Caco-2 (cell line): ENCODE results near the gene LRRC9. TPM values are rescaled to one million over a fixed set of nuclear protein-coding genes. Genes with fewer than 3 reads are reported as not detected.

Experiments
- Bru-seq: library from RNA; stranded (reverse); fragments of 400-500 nt; gene quantifications from one replicate; lab custom pipeline; 2021; lab: Mats Ljungman, UMichigan
- BruChase-seq, 2 experiments: library from RNA; stranded (reverse); fragments of 400-500 nt; gene quantifications; one replicate each; lab custom pipeline; 2021; lab: Mats Ljungman, UMichigan
- BruUV-seq: library from RNA; stranded (reverse); fragments of 400-500 nt; replicated peaks from 2 replicates; lab custom pipeline; 2021; lab: Mats Ljungman, UMichigan
- CTCF ChIA-PET: fragments of 300-600 bp; sonication (Branson Sonifier 250); formaldehyde crosslinking; loops from one replicate; lab custom pipeline; 2022; ENCODE audit warnings: antibody characterized with exemption; lab: Charles Lee
- POLR2A ChIA-PET: fragments of 300-600 bp; sonication (Branson Sonifier 250); formaldehyde crosslinking; loops from one replicate; lab custom pipeline; 2022; ENCODE audit warnings: antibody characterized with exemption; lab: Charles Lee
- DNase-seq, 2 experiments: peaks; one replicate each; pipeline versions ENCODE4 v3.0.0 to v3.0.0-alpha.2; 2020 to 2022
- H3K27me3 ChIP-seq: replicated peaks from 2 replicates; pipeline ENCODE4 v1.6.0; 2011; ENCODE audit warnings: low read length; ENCODE audit not compliant: control insufficient read depth, insufficient read depth
- H3K36me3 ChIP-seq: 2 replicates; pipeline ENCODE4 v1.5.1; 2011; ENCODE audit warnings: low read length; ENCODE audit not compliant: control insufficient read depth, insufficient read depth
- H3K4me1 ChIP-seq: fragments of 250-450 bp; sonication (Bioruptor Pico); 2 replicates; pipeline ENCODE4 v1.5.1; 2020; ENCODE audit warnings: mild to moderate bottlenecking
- H3K4me3 ChIP-seq: 2 replicates; pipeline ENCODE4 v1.5.1; 2011; ENCODE audit warnings: low read depth, mild to moderate bottlenecking, control low read depth, low read length
- H3K9me3 ChIP-seq: fragments of 250-450 bp; sonication (Bioruptor Pico); 2 replicates; pipeline ENCODE4 v1.5.1; 2020; ENCODE audit warnings: mild to moderate bottlenecking, moderate library complexity
- H3K27ac Mint-ChIP-seq: one replicate; pipeline ENCODE4 v1.8.0; 2022; ENCODE audit warnings: mixed read lengths; ENCODE audit not compliant: unreplicated experiment
- H3K27me3 Mint-ChIP-seq: one replicate; pipeline ENCODE4 v1.8.0; 2022; ENCODE audit warnings: mixed read lengths; ENCODE audit not compliant: insufficient read depth, unreplicated experiment
- H3K36me3 Mint-ChIP-seq: one replicate; pipeline ENCODE4 v1.8.0; 2022; ENCODE audit warnings: mild to moderate bottlenecking, mixed read lengths; ENCODE audit not compliant: insufficient read depth, unreplicated experiment
- H3K4me1 Mint-ChIP-seq: one replicate; pipeline ENCODE4 v1.8.0; 2022; ENCODE audit warnings: low read depth, mixed read lengths; ENCODE audit not compliant: unreplicated experiment
- H3K4me3 Mint-ChIP-seq: one replicate; pipeline ENCODE4 v1.8.0; 2022; ENCODE audit warnings: mild to moderate bottlenecking, moderate library complexity, mixed read lengths; ENCODE audit not compliant: unreplicated experiment
- H3K9me3 Mint-ChIP-seq: one replicate; pipeline ENCODE4 v1.8.0; 2022; ENCODE audit warnings: mixed read lengths; ENCODE audit not compliant: unreplicated experiment
- CTCF ChIP-seq, 2 experiments: fragments of 200-600 bp in 1 of 2; IDR thresholded peaks; 1 replicate in 1 of 2; 2 replicates in 1 of 2; pipeline versions ENCODE4 v1.5.1 to v1.8.0; 2011 to 2022; ENCODE audit warnings: antibody characterized with exemption in 1 of 2, control low read depth in 1 of 2, inconsistent platforms in 1 of 2, low read depth in 1 of 2, low read length in 1 of 2, mild to moderate bottlenecking in 1 of 2, moderate library complexity in 1 of 2; ENCODE audit not compliant: insufficient read depth in 1 of 2, severe bottlenecking in 1 of 2, unreplicated experiment in 1 of 2
- intact Hi-C: fragments of 100-400 bp; cut with micrococcal nuclease; formaldehyde crosslinking; loops from one replicate; pipeline ENCODE4 v1.10.0; 2022; ENCODE audit not compliant: unreplicated experiment
- long read RNA-seq: library from polyadenylated mRNA; stranded (forward); transcript quantifications from one replicate; pipeline ENCODE4 v2.0.0, GENCODE V29; 2022
- total RNA-seq: library from RNA; stranded (reverse); gene quantifications from 2 replicates; pipeline ENCODE4 v1.2.3, GENCODE V29; 2022

Gene LRRC9
- total RNA-seq = 1.2 and 1.3 TPM in 2 replicates
- Bru-seq, nascent RNA = percentile 44 among the genes with signal in this experiment
- BruChase-seq, experiment 1, labeled RNA remaining after a 2-hour chase = percentile 42 among the genes with signal in this experiment
- BruChase-seq, experiment 2, labeled RNA remaining after a 6-hour chase = percentile 38 among the genes with signal in this experiment
- long read RNA-seq, partial matches to known transcripts = 0 of 5 reads
- long read RNA-seq, other reads (novel, unspliced or antisense) = 5 of 5 reads

- POLR2A ChIA-PET = interaction anchor here (0.5 to 0.6 kb wide), 2 partner anchors 350 to 436 kb away, joined by 3 to 6 read pairs; partner anchors contain the start of genes JKAMP and L3HYPDH
- Histone ChIP-seq H3K4me3 (peak within 1 kb of the TSS; percentile 45), H3K4me1 (peaks cover 10% of the 10 kb centered on the region), H3K9me3 (no peaks in the 10 kb centered on the region), H3K36me3 (no peaks in the 10 kb centered on the region), H3K27me3 (no peaks in the 10 kb centered on the region)
- Mint-ChIP-seq H3K4me1 (peaks cover 5% of the 10 kb centered on the region), H3K27ac (peak within 1 kb of the TSS; percentile 98), H3K4me3 (peak within 1 kb of the TSS; percentile 85), H3K27me3 (no peaks in the 10 kb centered on the region), H3K36me3 (peaks cover 12% of the 10 kb centered on the region), H3K9me3 (no peaks in the 10 kb centered on the region)
- peak in 1 of 2 experiments; percentile 3 for TF ChIP-seq CTCF (IDR thresholded peaks at IDR 0.05; ENCODE audit: insufficient read depth in 1 of 2, low read depth in 1 of 2, low read length in 1 of 2, severe bottlenecking in 1 of 2, unreplicated experiment in 1 of 2)
- CTCF ChIA-PET = interaction anchor here (0.8 to 1.0 kb wide), 2 partner anchors 14 to 45 kb away, joined by 3 to 5 read pairs; no protein-coding TSS in a partner anchor
- BruUV-seq = no TSS peak
- intact Hi-C loops = loop anchor here (1.0 to 10.0 kb wide), 3 partner anchors 45 to 318 kb away; no protein-coding TSS in a partner anchor
- DNase-seq = peak; percentile 97 to 98
These were observed at the start of gene LRRC9 for GRCh38 chr14:59919570-59920377. LRRC9 (plus strand) TSS chr14:59920144.

- Histone ChIP-seq H3K4me3 (peak within 1 kb of the TSS; percentile 33), H3K4me1 (0 out of 2 replicates have a peak, but pooled peaks cover 5% of the 10 kb centered on the region), H3K27me3 (peaks cover 4% of the 10 kb centered on the region; the same call in 1 of the 2 replicates), H3K9me3 (no peaks in the 10 kb centered on the region), H3K36me3 (no peaks in the 10 kb centered on the region)
- ChIA-PET POLR2A (no interaction called here), CTCF (no interaction called here)
- Mint-ChIP-seq H3K36me3 (no peaks in the 10 kb centered on the region), H3K4me1 (peaks cover 5% of the 10 kb centered on the region), H3K4me3 (peak within 1 kb of the TSS; percentile 86), H3K27me3 (peaks cover 19% of the 10 kb centered on the region), H3K9me3 (no peaks in the 10 kb centered on the region), H3K27ac (no peak within 1 kb of the TSS)
- no peak for TF ChIP-seq CTCF (IDR thresholded peaks at IDR 0.05; ENCODE audit: insufficient read depth in 1 of 2, low read depth in 1 of 2, low read length in 1 of 2, severe bottlenecking in 1 of 2, unreplicated experiment in 1 of 2)
- intact Hi-C loops = no loop called here
- peak; percentile 51 to 52 for DNase-seq
- BruUV-seq = no TSS peak
These were observed 49.4 kb upstream of the LRRC9 start, which contains the start of gene RTN1 for GRCh38 chr14:59870277-59871165. RTN1 (minus strand) TSS chr14:59870776; CDS start chr14:59870630, 146 bp downstream.
